ENCODE results near the gene NOMO2.
"Not testable (repeated sequence)": the region's sequence is repeated elsewhere in the genome, so short reads cannot be mapped to it uniquely, and the experiment has no call there.

GRCh38 chr16:18541912-18542311 lies 20.0 kb downstream of the NOMO2 start:
- TF ChIP-seq POLR2A (IDR thresholded peaks at IDR 0.05; ENCODE audit: low read depth, low read length); PAX5 (IDR thresholded peaks at IDR 0.05; ENCODE audit: insufficient read depth, low read length, severe bottlenecking): not testable (repeated sequence)
